ENCODE measurements around the gene DOHH.

Gene DOHH, protein sequence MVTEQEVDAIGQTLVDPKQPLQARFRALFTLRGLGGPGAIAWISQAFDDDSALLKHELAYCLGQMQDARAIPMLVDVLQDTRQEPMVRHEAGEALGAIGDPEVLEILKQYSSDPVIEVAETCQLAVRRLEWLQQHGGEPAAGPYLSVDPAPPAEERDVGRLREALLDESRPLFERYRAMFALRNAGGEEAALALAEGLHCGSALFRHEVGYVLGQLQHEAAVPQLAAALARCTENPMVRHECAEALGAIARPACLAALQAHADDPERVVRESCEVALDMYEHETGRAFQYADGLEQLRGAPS

DNA sequence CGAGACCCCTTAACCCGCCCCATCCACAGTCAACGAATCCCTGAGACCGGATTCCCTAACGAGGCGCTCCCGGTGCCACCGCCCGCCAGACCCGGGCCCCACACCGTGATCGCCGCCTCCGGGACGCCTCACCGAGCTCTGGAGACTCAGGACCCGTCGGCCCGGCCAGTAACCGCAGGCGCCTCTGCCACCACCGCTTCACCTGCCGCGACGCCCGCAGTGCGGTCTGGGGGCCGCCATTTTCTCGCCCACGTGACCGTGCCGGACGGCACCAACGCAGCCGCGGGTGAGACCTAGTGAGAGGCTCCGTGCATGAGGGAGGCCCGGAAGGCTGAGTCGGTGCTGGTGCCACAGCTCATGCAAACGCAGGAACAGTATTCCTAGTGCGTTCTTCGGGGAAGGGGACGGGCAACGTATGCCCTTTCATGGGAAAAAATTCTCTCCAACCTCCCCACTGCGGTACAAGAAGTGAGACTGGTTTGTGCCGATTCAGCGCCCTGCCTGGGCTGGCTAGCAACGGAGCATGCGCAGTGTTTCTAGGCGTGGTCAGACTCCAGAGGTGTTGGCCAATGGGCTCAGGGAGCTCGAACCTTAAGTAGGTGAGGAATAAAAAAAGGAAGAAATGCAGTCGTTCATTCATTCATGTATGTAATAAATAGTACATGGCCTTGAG lies at the start of gene DOHH:
Gene DOHH, minus strand, starts transcription at position 246 of the 673 bp plus-strand sequence. CDS start 3,860 bp downstream, outside the sequence.
- DNase-seq (peak; percentile 96), ATAC-seq (replicated peaks) (peak; percentile 92 to 93)
- peaks cover 17 to 38% of the 10 kb centered on the region in 2 donors for H3K4me1 Mint-ChIP-seq
- peak within 1 kb of the TSS; percentile 93 to 94 for H3K4me3 Mint-ChIP-seq
- no peaks in the 10 kb centered on the region for H3K9me3 Mint-ChIP-seq
- H3K36me3 Mint-ChIP-seq: peaks cover 9 to 25% of the 10 kb centered on the region in 2 donors
- peak within 1 kb of the TSS; percentile 100 for H3K27ac Mint-ChIP-seq
- no peaks in the 10 kb centered on the region for H3K27me3 Mint-ChIP-seq

DNA sequence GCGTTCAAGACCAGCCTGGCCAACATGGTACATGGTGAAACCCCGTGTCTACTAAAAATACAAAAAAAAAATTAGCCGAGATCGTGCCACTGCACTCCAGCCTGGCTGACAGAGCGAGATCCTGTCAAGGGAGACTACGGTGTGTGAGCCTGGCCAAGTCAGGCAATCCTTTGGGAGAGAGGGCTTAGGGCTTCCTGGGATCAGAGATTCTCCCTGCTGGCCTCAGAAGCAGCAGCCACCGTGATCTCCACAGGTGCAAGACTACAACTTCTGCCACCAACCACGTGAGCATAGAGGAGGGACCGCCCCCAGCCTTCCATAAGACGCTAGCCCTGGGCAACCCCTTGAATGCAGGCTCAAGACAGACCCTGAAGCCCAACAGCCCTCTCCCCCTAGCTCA lies 49.3 kb upstream of the DOHH start:
- H3K36me3 Mint-ChIP-seq: peaks cover 44 to 53% of the 10 kb centered on the region in 2 donors
- ATAC-seq (replicated peaks): no peak
- H3K9me3 Mint-ChIP-seq: no peaks in the 10 kb centered on the region
- no peak overlapping the region for H3K4me3 Mint-ChIP-seq
- peaks cover 37 to 73% of the 10 kb centered on the region in 2 donors for H3K4me1 Mint-ChIP-seq
- no peak for DNase-seq
- H3K27me3 Mint-ChIP-seq: no peaks in the 10 kb centered on the region
- peak overlapping the region; percentile 65 for H3K27ac Mint-ChIP-seq

DNA sequence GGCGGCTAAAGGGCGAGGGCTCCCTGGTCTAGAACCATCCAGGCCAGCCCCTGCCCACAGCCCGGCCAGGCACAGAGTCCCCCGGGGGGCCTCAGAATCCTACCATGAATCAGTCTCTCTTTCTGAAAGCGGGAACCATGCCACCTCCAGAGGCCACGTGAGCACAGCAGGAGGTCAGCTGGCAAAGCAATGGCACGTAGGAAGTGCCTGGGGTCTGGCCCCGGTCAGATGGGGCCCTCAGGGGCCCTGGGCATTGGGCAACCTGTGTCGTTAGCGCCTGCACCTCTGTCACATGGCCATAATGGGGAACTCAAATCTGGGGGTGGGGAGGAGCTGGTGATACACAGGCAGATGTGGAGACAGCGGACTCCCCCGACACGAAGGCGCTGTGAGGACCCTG lies 48.1 kb upstream of the DOHH start:
- Mint-ChIP-seq H3K36me3 (peaks cover 39 to 49% of the 10 kb centered on the region in 2 donors), H3K27ac (no peak overlapping the region), H3K4me3 (no peak overlapping the region), H3K27me3 (no peaks in the 10 kb centered on the region), H3K9me3 (no peaks in the 10 kb centered on the region), H3K4me1 (peaks cover 34 to 62% of the 10 kb centered on the region in 2 donors)
- ATAC-seq (replicated peaks) (no peak), DNase-seq (no peak)

DNA sequence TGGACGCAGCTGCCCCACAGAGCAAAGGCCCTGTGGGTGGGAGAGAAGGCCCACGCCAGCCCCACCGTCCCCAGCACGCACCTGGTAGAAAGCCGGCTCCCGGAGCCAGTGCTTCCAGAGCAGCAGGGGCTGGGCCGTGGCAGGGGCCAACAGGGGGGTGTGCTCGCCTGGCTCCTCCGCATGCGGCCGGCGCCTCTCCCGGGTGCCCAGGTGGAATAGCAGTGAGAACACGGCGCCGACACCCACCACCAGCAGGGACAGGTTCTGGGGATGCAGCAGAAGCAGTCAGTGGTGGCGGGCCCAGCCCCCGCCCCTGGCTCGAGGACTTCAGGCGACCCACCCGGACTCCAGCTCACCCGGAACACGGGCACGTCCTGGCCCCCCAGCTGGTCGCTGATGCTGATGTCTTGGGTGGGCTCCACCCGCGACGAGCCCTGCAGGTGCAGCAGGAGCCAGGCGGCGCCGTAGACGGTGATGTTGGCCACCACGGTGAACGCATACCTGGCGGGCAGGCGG lies 47.4 kb upstream of the DOHH start:
- ATAC-seq (replicated peaks): no peak
- Mint-ChIP-seq H3K4me3 (no peak overlapping the region), H3K4me1 (peaks cover 30 to 54% of the 10 kb centered on the region in 2 donors), H3K27me3 (no peaks in the 10 kb centered on the region), H3K9me3 (no peaks in the 10 kb centered on the region), H3K27ac (no peak overlapping the region), H3K36me3 (peaks cover 35 to 45% of the 10 kb centered on the region in 2 donors)
- no peak for DNase-seq

GRCh38 chr19:3547301-3547731 lies 46.8 kb upstream of the DOHH start:
- Mint-ChIP-seq H3K4me1 (peaks cover 26 to 49% of the 10 kb centered on the region in 2 donors), H3K9me3 (no peaks in the 10 kb centered on the region), H3K27me3 (no peaks in the 10 kb centered on the region), H3K36me3 (peaks cover 30 to 40% of the 10 kb centered on the region in 2 donors), H3K4me3 (peak overlapping the region in 1 of 2 donors; percentile 47), H3K27ac (peak overlapping the region; percentile 42)
- peak; percentile 27 to 38 for ATAC-seq (replicated peaks)
- no peak for DNase-seq

GRCh38 chr19:3546119-3546518 lies 45.6 kb upstream of the DOHH start:
- Mint-ChIP-seq H3K4me3 (no peak overlapping the region), H3K4me1 (peaks cover 20 to 37% of the 10 kb centered on the region in 2 donors), H3K36me3 (peaks cover 26 to 35% of the 10 kb centered on the region in 2 donors), H3K27ac (peak overlapping the region; percentile 95), H3K27me3 (no peaks in the 10 kb centered on the region), H3K9me3 (no peaks in the 10 kb centered on the region)
- no peak for ATAC-seq (replicated peaks)
- no peak for DNase-seq

- Mint-ChIP-seq H3K9me3 (no peaks in the 10 kb centered on the region), H3K27ac (peak overlapping the region; percentile 95), H3K4me1 (peaks cover 16 to 33% of the 10 kb centered on the region in 2 donors), H3K36me3 (peaks cover 22 to 31% of the 10 kb centered on the region in 2 donors), H3K4me3 (no peak overlapping the region), H3K27me3 (no peaks in the 10 kb centered on the region)
- no peak for ATAC-seq (replicated peaks)
- no peak for DNase-seq
Measured at GRCh38 chr19:3545669-3546034, 45.2 kb upstream of the DOHH start.

DNA sequence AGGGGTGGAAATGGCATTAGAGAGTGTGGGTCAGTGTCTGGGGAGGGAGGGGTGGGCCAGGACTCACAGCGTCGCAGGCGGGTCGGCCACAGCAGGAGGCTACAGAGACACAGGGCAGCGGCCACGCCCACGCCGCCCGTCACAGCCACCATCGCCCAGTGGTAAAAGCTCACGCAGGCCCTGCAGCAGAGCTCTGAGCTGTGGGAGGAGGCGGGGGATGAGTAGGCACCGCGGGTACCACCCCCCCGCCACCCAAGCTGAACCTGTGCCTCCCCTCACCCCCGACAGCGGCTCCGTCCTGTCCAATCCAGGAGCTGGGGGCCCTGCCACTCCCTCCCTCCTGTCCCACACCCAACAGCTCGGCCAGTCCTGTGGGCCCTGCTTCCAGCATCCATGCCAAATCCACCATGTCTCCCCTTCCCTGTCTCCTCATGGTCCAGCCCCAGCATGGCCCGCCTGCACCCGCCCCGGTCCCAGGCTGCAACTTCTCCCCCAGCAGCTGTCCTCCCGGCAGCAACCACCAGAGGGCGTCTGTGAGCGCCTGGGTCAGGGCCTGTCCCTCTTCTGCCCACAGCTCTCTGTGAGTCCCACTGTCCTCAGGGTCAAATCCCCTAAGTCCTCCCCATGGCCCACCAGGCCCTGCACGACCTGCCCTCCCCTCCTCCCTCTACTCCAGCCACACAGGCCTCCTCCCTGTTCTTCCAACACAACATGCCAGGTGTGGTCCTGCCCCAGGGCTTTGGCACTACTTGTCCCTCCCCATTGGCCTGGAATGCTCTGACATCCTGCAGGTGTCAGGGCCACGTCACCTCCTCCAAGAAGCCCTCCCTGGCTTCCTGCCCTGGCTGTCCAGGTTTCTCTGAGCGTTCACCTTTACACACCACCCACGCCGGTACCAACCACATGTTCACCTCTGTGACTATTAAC lies 44.5 kb upstream of the DOHH start:
- Mint-ChIP-seq H3K9me3 (no peaks in the 10 kb centered on the region), H3K27me3 (no peaks in the 10 kb centered on the region), H3K36me3 (peaks cover 22 to 29% of the 10 kb centered on the region in 2 donors), H3K4me1 (peaks cover 15 to 32% of the 10 kb centered on the region in 2 donors), H3K27ac (peak overlapping the region; percentile 95), H3K4me3 (peak overlapping the region; percentile 7 to 69)
- ATAC-seq (replicated peaks) (peak; percentile 76 to 77), DNase-seq (peak; percentile 65)

- DNase-seq (no peak), ATAC-seq (replicated peaks) (no peak)
- Mint-ChIP-seq H3K4me1 (peaks cover 14 to 29% of the 10 kb centered on the region in 2 donors), H3K9me3 (no peaks in the 10 kb centered on the region), H3K27me3 (no peaks in the 10 kb centered on the region), H3K36me3 (peaks cover 28 to 35% of the 10 kb centered on the region in 2 donors), H3K4me3 (no peak overlapping the region), H3K27ac (peak overlapping the region; percentile 65)
Measured at GRCh38 chr19:3544058-3544376, 43.5 kb upstream of the DOHH start.

GRCh38 chr19:3543150-3544057 lies 42.9 kb upstream of the DOHH start:
- Mint-ChIP-seq H3K4me1 (peaks cover 12 to 26% of the 10 kb centered on the region in 2 donors), H3K27ac (peak overlapping the region; percentile 65), H3K27me3 (no peaks in the 10 kb centered on the region), H3K4me3 (no peak overlapping the region), H3K9me3 (no peaks in the 10 kb centered on the region), H3K36me3 (peaks cover 31 to 36% of the 10 kb centered on the region in 2 donors)
- ATAC-seq (replicated peaks): no peak
- no peak for DNase-seq

DNA sequence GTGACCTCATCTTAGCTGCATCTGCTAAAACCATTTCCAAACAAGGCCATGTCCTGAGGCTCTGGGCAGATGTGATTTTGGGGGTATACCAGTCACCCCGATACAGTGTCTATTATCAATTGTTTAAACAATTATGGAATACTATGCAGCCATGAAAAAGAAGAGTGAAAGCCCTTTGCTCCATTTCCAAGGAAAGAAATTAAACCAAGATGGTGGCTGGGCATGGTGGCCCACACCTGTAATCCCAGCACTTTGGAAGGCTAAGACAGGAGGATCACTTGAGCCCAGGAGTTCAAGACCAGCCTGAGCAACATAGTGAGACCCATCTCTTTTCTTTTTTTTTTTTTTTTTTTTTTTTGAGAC lies 39.3 kb upstream of the DOHH start:
- H3K27me3 Mint-ChIP-seq: no peaks in the 10 kb centered on the region
- ATAC-seq (replicated peaks): no peak
- H3K27ac Mint-ChIP-seq: peak overlapping the region; percentile 90
- H3K9me3 Mint-ChIP-seq: no peaks in the 10 kb centered on the region
- peak overlapping the region in 1 of 2 donors; percentile 29 for H3K4me3 Mint-ChIP-seq
- no peak for DNase-seq
- peaks cover 12 to 16% of the 10 kb centered on the region in 2 donors for H3K4me1 Mint-ChIP-seq
- peaks cover 34 to 40% of the 10 kb centered on the region in 2 donors for H3K36me3 Mint-ChIP-seq

GRCh38 chr19:3538965-3539755 lies 38.7 kb upstream of the DOHH start, which contains the start of gene TEKTIP1:
Gene TEKTIP1 (plus strand): TSS chr19:3539174. CDS start chr19:3539178, 4 bp downstream.
- Mint-ChIP-seq H3K36me3 (peaks cover 40 to 46% of the 10 kb centered on the region in 2 donors), H3K27me3 (no peaks in the 10 kb centered on the region), H3K27ac (peak within 1 kb of the TSS; percentile 90), H3K9me3 (no peaks in the 10 kb centered on the region), H3K4me3 (peak within 1 kb of the TSS in 1 of 2 donors; percentile 29), H3K4me1 (peaks cover 12 to 16% of the 10 kb centered on the region in 2 donors)
- no peak for DNase-seq
- peak; percentile 17 to 28 for ATAC-seq (replicated peaks)
